Right renal pelvis (tissue), 4 donors: ENCODE results near the gene GNPNAT1. TPM values are rescaled to one million over a fixed set of nuclear protein-coding genes. Genes with fewer than 3 reads are reported as not detected.
"Not testable (repeated sequence)": the region's sequence is repeated elsewhere in the genome, so short reads cannot be mapped to it uniquely, and the experiment has no call there.

Experiments
- DNase-seq, 4 donors: peaks; one replicate each; pipeline ENCODE4 v3.0.0-alpha.2; 2013; ENCODE audit warnings: low read depth in 4 of 4, low spot score in 3 of 4, missing footprints in 1 of 4
- polyA plus RNA-seq, 4 donors: library from polyadenylated mRNA; unstranded; fragments of 120-200 nt; gene quantifications; one replicate each; pipeline ENCODE4 v1.2.1, GENCODE V29; 2013; ENCODE audit not compliant: insufficient read length in 4 of 4

GNPNAT1 gene
- polyA plus RNA-seq, 4 donors, result 31.1 to 35.5 (median 34.4) TPM

GRCh38 chr14:52790011-52790755 is 1.2 kb downstream of the GNPNAT1 start:
- DNase-seq, result no peak

- no peak for DNase-seq
Measured at GRCh38 chr14:52789118-52789517, 2.3 kb downstream of the GNPNAT1 start.

DNA sequence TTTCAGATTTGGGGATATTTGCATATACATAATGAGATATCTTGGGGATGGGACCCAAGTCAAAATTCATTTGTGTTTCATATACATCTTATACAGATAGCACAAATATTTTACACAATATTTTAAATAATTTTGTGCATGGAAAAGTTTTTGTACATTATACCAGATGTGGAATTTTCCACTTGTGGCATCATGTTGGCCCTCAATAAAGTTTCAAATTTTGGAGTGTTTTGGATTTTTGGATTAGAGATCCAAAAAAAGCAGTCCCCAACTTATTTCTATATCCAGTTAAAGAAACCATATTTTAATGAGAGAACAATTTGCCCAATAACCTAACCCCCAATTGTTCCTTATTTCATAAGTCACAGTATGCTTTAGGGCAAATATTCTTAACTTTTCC is 4.5 kb downstream of the GNPNAT1 start:
- no peak for DNase-seq

DNA sequence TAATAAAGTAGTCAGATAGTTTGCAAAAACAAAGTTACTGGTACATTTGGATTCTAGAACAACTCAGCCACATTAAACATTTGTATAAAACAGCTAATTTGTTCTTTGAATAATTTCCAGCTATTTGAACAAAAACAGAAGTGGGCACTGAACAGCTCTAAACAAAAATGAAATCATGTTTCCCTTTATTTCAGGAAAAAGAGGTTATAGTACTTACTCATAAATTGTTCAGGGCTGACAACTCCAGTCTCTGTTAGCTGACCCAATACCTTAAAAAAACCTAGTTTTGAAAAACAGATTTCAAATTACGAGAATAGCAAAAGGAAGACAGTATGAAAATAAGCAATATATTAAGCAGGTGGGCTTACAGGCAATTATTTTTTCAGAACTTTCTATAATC is 8.2 kb downstream of the GNPNAT1 start:
- DNase-seq, result no peak

DNA sequence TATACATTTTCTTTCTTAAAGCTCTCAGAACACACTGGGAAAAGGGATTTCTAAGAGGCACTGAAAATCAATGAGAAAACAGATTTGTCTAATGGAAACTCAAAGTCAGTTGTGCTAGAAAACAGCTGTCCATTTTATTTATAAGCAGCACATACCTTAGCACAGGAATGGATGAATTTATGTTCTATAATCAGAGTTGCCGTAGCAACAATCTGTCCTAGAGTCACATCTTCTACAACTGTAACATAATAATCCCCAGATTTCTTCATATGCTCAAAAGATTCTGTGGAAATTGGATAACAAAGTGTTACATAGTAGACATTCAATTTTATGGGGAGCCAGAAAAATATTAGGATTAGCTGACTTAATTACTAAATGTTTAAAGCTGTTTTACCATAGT is 9.8 kb downstream of the GNPNAT1 start:
- DNase-seq, result no peak

GRCh38 chr14:52780893-52781292 is 10.5 kb downstream of the GNPNAT1 start:
- no peak for DNase-seq

- no peak for DNase-seq
Measured at GRCh38 chr14:52778702-52779101, 12.7 kb downstream of the GNPNAT1 start.

DNA sequence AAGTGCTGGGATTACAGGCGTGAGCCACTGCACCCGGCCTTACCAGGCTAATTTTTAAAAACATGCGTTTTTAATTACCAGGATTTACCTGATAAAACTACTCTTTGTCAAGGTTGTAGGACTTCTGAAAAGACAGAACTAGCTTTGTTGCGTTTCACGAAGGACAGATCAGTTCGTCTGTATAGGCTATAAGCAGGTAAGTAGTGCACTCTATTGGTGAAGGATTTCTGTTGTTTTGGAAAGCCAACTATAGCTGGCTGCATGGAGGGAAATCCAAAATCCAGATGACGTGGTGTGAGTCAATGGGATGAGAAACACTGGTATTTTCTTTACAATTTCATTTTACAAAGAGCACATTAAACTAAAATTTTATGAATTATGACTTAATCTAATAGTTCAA is 14.6 kb downstream of the GNPNAT1 start:
- no peak for DNase-seq

- DNase-seq, result no peak
Measured at GRCh38 chr14:52769887-52770286, 21.5 kb downstream of the GNPNAT1 start.

GRCh38 chr14:52767058-52767833 is 24.2 kb downstream of the GNPNAT1 start:
- DNase-seq, result no peak

- not testable (repeated sequence) for DNase-seq
Measured at GRCh38 chr14:52762923-52763322, 28.5 kb downstream of the GNPNAT1 start.

GRCh38 chr14:52759145-52759544 is 32.3 kb downstream of the GNPNAT1 start:
- no peak for DNase-seq

- no peak for DNase-seq
Measured at GRCh38 chr14:52755607-52756316, 35.6 kb downstream of the GNPNAT1 start.

GRCh38 chr14:52748647-52749292 is 42.6 kb downstream of the GNPNAT1 start:
- no peak for DNase-seq

DNA sequence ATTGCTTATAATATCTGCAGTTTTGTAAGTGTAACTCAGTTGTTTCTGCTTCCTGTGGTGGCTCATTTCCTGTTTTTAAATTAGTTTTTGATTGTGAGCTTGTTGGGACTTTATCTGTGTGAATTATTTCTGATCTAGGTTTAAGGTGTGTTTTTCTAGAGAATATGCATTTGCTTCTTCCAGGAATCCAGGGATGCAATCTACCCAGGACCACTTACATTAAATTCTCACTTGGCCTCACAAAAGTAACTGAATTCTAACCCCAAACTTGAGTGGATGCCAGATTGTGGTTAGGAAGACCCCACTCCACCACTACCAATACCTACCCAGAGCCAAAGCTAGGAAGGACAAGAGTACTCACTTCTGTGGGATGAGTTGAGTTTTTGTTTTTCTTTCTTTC is 49.5 kb downstream of the GNPNAT1 start:
- no peak for DNase-seq

DNA sequence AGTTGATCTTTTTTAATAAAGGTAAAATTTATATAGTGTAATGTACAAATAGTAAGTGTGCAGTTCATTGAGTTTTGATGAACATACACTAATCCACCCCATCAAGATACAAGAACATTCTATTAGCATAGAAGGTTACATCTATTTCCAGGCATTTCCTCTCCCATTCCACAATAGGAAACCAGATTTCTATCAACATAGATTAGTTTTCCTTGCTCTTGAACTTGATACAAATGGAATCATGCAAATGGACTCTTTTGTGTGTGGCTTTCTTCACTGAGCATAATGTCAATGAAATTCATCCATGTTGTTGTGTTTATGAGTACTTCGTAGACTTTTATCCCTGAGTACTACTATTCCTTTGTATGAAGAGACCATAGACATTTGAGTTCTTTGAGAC is 50.7 kb downstream of the GNPNAT1 start:
- no peak for DNase-seq

DNA sequence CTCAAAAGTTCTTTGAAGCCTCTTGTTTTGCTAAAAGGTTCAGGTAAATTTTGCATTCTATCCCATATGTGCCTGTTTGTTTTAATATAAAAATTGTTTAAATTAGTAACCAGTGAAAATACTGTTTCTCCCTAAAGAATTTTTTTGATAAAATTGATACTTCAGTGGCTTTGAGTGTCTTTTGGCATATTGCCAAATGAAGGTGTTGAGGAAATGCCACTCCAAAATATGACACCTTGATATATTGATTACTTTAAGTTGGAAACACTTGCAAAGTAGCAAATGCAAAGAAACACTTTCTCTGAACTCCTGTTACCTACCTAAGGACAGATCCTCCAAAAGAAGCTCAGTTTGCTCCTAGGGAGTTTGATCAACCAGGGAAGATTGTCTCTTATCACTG is 53.0 kb downstream of the GNPNAT1 start:
- no peak for DNase-seq

DNA sequence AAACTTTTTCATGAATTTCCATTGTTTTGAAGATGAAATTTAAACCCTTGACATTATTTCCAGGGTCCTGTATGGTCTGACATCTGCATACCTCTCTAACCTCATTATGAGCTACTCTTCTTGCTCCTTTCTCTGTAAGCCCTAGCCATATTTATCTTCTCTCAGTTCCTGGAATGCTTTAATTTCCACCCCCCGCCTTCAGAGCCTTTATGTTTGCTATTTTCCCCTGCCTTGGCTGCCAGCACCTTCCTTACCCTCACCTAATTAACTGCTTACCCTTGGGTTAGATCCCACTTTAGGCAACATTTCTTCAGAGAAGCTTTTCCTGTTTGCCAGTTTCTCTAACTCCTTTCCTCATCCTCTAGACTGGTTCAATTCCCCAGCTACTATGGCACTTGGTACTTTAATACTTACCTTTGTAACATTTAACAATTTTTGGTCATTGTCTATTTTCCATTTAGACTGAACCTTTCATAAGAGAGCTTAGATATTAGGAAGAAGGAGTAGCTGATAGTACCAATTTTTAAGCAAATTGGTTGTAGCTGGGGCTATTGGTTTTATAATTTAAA is 55.4 kb downstream of the GNPNAT1 start:
- no peak for DNase-seq

GRCh38 chr14:52733824-52734223 is 57.6 kb downstream of the GNPNAT1 start:
- DNase-seq, result no peak

GRCh38 chr14:52730709-52731111 is 60.7 kb downstream of the GNPNAT1 start:
- DNase-seq, result peak in 1 of 4 donors; percentile 26
